ENCODE data around the gene PAQR3.

PAQR3 gene

DNA sequence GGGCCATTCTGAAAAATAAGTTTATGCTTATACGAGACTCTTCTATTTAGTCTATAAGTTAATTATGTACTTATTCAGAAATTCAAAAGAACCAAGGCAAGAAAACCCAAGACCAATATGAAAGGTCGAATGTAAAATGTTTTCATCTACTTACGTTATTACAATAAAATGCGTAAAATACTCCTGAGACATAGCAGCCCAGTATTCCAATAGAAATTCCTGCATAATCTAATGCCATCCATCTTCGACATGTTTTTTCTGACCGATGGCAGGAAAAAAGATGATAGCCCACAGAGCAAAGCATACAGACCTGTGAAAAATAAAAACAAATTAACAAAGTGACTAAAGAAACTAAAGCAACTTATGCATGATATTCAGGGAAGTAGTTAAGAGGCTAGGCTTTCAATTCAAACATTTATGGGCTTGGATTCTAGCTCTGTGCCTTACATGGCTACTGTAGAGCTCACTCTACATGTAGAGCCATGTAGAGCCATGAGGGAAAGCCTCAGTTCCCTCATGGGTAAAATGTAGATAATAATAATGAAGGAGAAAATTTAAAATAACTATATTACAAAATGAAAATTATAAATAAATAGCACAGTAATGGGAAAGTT, 9.1 kb downstream of the PAQR3 start:
- H3K36me3 ChIP-seq, result no peaks in the 10 kb centered on the region
- no peak overlapping the region for H3K4me3 ChIP-seq (ENCODE audit: low read depth in 1 of 2, low read length in 1 of 2)
- H3K27ac ChIP-seq, result no peak overlapping the region
- TF ChIP-seq, protein P1, sequence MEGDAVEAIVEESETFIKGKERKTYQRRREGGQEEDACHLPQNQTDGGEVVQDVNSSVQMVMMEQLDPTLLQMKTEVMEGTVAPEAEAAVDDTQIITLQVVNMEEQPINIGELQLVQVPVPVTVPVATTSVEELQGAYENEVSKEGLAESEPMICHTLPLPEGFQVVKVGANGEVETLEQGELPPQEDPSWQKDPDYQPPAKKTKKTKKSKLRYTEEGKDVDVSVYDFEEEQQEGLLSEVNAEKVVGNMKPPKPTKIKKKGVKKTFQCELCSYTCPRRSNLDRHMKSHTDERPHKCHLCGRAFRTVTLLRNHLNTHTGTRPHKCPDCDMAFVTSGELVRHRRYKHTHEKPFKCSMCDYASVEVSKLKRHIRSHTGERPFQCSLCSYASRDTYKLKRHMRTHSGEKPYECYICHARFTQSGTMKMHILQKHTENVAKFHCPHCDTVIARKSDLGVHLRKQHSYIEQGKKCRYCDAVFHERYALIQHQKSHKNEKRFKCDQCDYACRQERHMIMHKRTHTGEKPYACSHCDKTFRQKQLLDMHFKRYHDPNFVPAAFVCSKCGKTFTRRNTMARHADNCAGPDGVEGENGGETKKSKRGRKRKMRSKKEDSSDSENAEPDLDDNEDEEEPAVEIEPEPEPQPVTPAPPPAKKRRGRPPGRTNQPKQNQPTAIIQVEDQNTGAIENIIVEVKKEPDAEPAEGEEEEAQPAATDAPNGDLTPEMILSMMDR (IDR thresholded peaks at IDR 0.05), result no peak
- H3K9me3 ChIP-seq, result no peaks in the 10 kb centered on the region
- no peaks in the 10 kb centered on the region for H3K27me3 ChIP-seq
- H3K4me1 ChIP-seq (ENCODE audit: control insufficient read depth in 1 of 2, insufficient read depth in 1 of 2, low read depth in 1 of 2, low read length in 1 of 2), result no peaks in the 10 kb centered on the region

DNA sequence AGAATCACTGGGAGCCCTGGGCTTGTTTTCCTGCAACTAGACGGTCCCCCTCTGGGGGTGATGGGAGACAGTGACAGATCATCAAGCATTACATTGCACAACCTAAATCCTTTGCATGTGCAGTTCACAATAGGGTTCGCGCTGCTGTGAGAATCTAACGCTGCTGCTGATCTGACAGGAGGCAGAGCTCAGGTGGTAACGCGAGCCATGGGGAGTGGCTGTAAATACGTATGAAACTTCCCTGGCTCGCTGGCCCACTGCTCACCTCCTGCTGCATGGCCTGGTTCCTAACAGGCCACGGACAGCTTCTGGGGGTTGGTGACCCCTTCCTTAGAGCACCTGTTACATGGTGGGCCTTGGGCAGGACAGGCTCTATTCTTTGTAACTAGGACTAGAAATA, 10.4 kb downstream of the PAQR3 start:
- H3K4me3 ChIP-seq (ENCODE audit: low read depth in 1 of 2, low read length in 1 of 2), result no peak overlapping the region
- H3K9me3 ChIP-seq, result no peaks in the 10 kb centered on the region
- no peaks in the 10 kb centered on the region for H3K27me3 ChIP-seq
- H3K27ac ChIP-seq, result no peak overlapping the region
- H3K36me3 ChIP-seq, result no peaks in the 10 kb centered on the region
- TF ChIP-seq, protein P1 (IDR thresholded peaks at IDR 0.05), result no peak
- H3K4me1 ChIP-seq (ENCODE audit: control insufficient read depth in 1 of 2, insufficient read depth in 1 of 2, low read depth in 1 of 2, low read length in 1 of 2), result no peaks in the 10 kb centered on the region

DNA sequence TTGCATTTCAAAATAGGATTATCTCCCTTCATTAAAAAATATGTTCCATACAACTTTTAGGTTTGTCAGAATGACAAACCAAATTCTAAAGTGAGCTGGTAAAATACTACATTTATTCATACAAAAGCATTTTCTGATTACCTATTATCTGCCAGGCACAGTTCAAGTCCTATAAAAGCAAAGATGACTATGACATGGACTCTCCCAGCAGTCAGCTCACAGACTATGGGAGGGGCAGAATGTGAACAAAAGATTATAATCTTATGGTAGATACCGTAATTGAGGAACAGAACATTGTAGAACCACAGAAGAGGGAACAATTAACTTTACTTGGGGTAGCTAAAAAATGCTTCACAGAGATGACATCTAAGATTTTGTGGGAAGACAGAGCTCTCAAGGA, 12.4 kb downstream of the PAQR3 start:
- TF ChIP-seq, protein P1 (IDR thresholded peaks at IDR 0.05), result no peak
- Histone ChIP-seq H3K27me3 (no peaks in the 10 kb centered on the region), H3K4me3 (ENCODE audit: low read depth in 1 of 2, low read length in 1 of 2) (no peak overlapping the region), H3K27ac (no peak overlapping the region), H3K36me3 (no peaks in the 10 kb centered on the region), H3K9me3 (no peaks in the 10 kb centered on the region), H3K4me1 (ENCODE audit: control insufficient read depth in 1 of 2, insufficient read depth in 1 of 2, low read depth in 1 of 2, low read length in 1 of 2) (no peaks in the 10 kb centered on the region)

GRCh38 chr4:78923464-78924312, 15.6 kb downstream of the PAQR3 start:
- no peak overlapping the region for H3K4me3 ChIP-seq (ENCODE audit: low read depth in 1 of 2, low read length in 1 of 2)
- H3K27me3 ChIP-seq, result no peaks in the 10 kb centered on the region
- TF ChIP-seq, protein P1 (IDR thresholded peaks at IDR 0.05), result no peak
- no peaks in the 10 kb centered on the region for H3K4me1 ChIP-seq (ENCODE audit: control insufficient read depth in 1 of 2, insufficient read depth in 1 of 2, low read depth in 1 of 2, low read length in 1 of 2)
- H3K9me3 ChIP-seq, result no peaks in the 10 kb centered on the region
- no peak overlapping the region for H3K27ac ChIP-seq
- H3K36me3 ChIP-seq, result no peaks in the 10 kb centered on the region

DNA sequence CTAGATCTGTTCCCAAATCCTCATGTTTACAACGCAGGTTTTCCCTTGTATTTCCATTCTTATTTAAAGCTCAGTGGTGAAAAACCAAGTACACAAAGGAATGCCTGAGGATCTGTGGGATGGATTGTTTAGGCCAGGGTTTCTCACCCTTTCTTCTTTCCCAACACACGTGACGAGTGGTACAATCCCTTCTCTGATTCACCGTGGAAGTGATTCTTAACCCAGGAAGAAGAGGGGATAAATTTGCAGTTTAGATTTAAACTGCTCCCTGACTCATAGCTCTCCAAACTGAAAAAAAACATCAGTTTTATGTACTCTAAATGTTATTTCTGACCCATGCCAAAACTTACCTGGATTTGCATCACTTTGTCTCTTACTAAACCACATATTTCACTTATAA, 17.0 kb downstream of the PAQR3 start:
- no peaks in the 10 kb centered on the region for H3K36me3 ChIP-seq

More for the DNA sequence above, 17.0 kb downstream of the PAQR3 start:
- Histone ChIP-seq H3K4me1 (ENCODE audit: control insufficient read depth in 1 of 2, insufficient read depth in 1 of 2, low read depth in 1 of 2, low read length in 1 of 2) (no peaks in the 10 kb centered on the region), H3K27me3 (no peaks in the 10 kb centered on the region), H3K27ac (no peak overlapping the region), H3K9me3 (no peaks in the 10 kb centered on the region), H3K4me3 (ENCODE audit: low read depth in 1 of 2, low read length in 1 of 2) (no peak overlapping the region)
- TF ChIP-seq, protein P1 (IDR thresholded peaks at IDR 0.05), result no peak

Measured in neutrophil (primary cell).